ENCODE measurements around the gene SEC14L6.

DNA sequence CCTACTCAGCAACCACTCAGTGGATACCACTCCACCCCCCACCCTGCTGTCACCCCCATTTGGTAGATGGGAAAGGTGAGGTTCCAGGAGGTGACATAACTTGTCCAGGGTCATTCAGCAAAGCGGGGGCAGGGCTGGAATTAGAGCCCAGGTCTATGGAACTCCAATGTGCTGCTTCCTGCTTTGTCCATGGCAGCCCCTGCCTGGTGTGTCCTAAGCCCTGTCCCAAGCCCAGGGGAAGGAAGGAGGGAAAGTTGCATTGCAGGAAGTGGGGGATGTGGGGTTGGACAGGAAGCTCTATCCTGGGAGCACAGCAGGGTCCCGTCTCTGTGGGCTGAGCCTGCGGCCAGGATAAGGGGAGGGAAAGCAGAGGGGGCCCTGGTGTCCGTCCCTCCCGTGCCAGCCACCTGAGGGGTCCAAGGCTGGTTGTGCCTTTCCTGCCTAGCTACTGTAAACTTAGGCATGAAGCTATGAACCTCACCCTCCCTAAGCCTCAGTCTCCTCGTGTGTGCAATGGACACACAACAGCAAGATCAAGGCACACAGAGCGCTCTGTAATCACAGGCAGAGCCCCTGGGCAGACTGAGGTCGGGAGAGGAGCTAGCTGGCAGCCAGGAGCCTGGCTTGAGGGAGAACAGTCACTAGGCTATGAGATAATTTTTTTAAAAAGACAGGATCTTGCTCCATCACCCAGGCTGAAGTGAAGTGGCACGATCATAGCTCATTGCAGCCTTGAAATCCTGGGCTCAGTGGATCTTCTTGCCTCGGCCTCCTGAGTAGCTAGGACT lies 15.1 kb upstream of the SEC14L6 start:
- TF ChIP-seq, protein P1, sequence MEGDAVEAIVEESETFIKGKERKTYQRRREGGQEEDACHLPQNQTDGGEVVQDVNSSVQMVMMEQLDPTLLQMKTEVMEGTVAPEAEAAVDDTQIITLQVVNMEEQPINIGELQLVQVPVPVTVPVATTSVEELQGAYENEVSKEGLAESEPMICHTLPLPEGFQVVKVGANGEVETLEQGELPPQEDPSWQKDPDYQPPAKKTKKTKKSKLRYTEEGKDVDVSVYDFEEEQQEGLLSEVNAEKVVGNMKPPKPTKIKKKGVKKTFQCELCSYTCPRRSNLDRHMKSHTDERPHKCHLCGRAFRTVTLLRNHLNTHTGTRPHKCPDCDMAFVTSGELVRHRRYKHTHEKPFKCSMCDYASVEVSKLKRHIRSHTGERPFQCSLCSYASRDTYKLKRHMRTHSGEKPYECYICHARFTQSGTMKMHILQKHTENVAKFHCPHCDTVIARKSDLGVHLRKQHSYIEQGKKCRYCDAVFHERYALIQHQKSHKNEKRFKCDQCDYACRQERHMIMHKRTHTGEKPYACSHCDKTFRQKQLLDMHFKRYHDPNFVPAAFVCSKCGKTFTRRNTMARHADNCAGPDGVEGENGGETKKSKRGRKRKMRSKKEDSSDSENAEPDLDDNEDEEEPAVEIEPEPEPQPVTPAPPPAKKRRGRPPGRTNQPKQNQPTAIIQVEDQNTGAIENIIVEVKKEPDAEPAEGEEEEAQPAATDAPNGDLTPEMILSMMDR (IDR thresholded peaks at IDR 0.05), result no peak
- TF ChIP-seq POLR2AphosphoS5 (IDR thresholded peaks at IDR 0.05) (no peak), POLR2A (IDR thresholded peaks at IDR 0.05; ENCODE audit: low read depth) (no peak)

All from esophagus muscularis mucosa (tissue), 3 donors.